HepG2 (cell line): Measurements from ENCODE around the gene STMN3. TPM values are rescaled to one million over a fixed set of nuclear protein-coding genes. Genes with fewer than 3 reads are reported as not detected.
A peak's percentile ranks its signal among the peaks of the same experiment; 100 is the strongest.

ENCODE experiments used
- ARID5B ChIP-seq: IDR thresholded peaks from 2 replicates; pipeline ENCODE4 v1.4.0; 2020; ENCODE audit warnings: mild to moderate bottlenecking, missing genetic modification reagents
- CBX5 ChIP-seq: sonication (generic); formaldehyde crosslinking; IDR thresholded peaks from 2 replicates; pipeline ENCODE4 v1.4.0; 2020; ENCODE audit warnings: missing genetic modification reagents, borderline replicate concordance
- CENPBD1 ChIP-seq: sonication (generic); formaldehyde crosslinking; IDR thresholded peaks from 2 replicates; pipeline ENCODE4 v1.8.0; 2022; ENCODE audit warnings: missing genetic modification reagents, low read depth, mild to moderate bottlenecking, borderline replicate concordance
- DBP ChIP-seq: sonication (generic); formaldehyde crosslinking; IDR thresholded peaks from 2 replicates; pipeline ENCODE4 v1.4.0; 2020; ENCODE audit warnings: missing genetic modification reagents; ENCODE audit errors: not compliant biosample characterization
- HNRNPH1 ChIP-seq: fragments of 200-400 bp; formaldehyde crosslinking; optimal IDR thresholded peaks from 2 replicates; pipeline ENCODE3; 2017; ENCODE audit warnings: mild to moderate bottlenecking, low read depth, low read length
- POGK ChIP-seq: sonication (generic); formaldehyde crosslinking; conservative IDR thresholded peaks from 2 replicates; pipeline ENCODE4 v1.8.0; 2022; ENCODE audit warnings: mild to moderate bottlenecking, moderate library complexity, missing genetic modification reagents
- POLR2AphosphoS5 ChIP-seq: IDR thresholded peaks from 2 replicates; pipeline ENCODE4 v1.6.1; 2012; ENCODE audit warnings: low read depth, low read length
- SIN3A ChIP-seq: IDR thresholded peaks from 2 replicates; pipeline ENCODE4 v1.6.1; 2011; ENCODE audit warnings: low read depth, mild to moderate bottlenecking, control low read depth, low read length, borderline replicate concordance
- TBP ChIP-seq: sonication (generic); formaldehyde crosslinking; IDR thresholded peaks from 2 replicates; pipeline ENCODE4 v1.5.0; 2020; ENCODE audit warnings: missing genetic modification reagents
- ZNF556 ChIP-seq: sonication (generic); formaldehyde crosslinking; IDR thresholded peaks from 2 replicates; pipeline ENCODE4 v1.4.0; 2020; ENCODE audit warnings: mild to moderate bottlenecking, missing genetic modification reagents, borderline replicate concordance
- ZNF569 ChIP-seq: sonication (generic); formaldehyde crosslinking; IDR thresholded peaks from 2 replicates; pipeline ENCODE4 v1.5.0; 2020; ENCODE audit warnings: mild to moderate bottlenecking, missing genetic modification reagents, moderate library complexity, borderline replicate concordance
- ZNF646 ChIP-seq: sonication (generic); formaldehyde crosslinking; IDR thresholded peaks from 2 replicates; pipeline ENCODE4 v1.9.0; 2021; ENCODE audit warnings: mild to moderate bottlenecking, missing genetic modification reagents
- ZNF891 ChIP-seq: sonication (generic); formaldehyde crosslinking; IDR thresholded peaks from 2 replicates; pipeline ENCODE4 v1.5.0; 2020; ENCODE audit warnings: mild to moderate bottlenecking, missing genetic modification reagents
- polyA plus RNA-seq, 8 experiments: library from polyadenylated mRNA; depleted of rRNA in 3 of 8; stranded (reverse) in 7 of 8; unstranded in 1 of 8; fragments of >200 nt; fragmentation: Illumina TruSeq in 4 of 8; extraction: Trizol in 4 of 8; gene quantifications; 2 replicates each; pipeline versions ENCODE4 v1.2.1 to v1.2.3, GENCODE V29; 2011 to 2016; ENCODE audit warnings: low read depth in 4 of 8, missing spikeins in 1 of 8, mixed read lengths in 1 of 8; ENCODE audit not compliant: insufficient read depth in 1 of 8
- total RNA-seq, 5 experiments: library from RNA; depleted of rRNA; stranded (reverse); fragments of >200 nt; fragmentation: Illumina TruSeq; extraction: Trizol; gene quantifications; 2 replicates each; pipeline ENCODE4 v1.2.3, GENCODE V29; 2016; ENCODE audit warnings: low read depth in 1 of 5

STMN3 gene
- total and polyA plus RNA-seq, 2 of the 13 experiments (the other 11 are each of a cell fraction or from before 2014, with no cell fraction given), result 21.0 to 48.3 TPM

DNA sequence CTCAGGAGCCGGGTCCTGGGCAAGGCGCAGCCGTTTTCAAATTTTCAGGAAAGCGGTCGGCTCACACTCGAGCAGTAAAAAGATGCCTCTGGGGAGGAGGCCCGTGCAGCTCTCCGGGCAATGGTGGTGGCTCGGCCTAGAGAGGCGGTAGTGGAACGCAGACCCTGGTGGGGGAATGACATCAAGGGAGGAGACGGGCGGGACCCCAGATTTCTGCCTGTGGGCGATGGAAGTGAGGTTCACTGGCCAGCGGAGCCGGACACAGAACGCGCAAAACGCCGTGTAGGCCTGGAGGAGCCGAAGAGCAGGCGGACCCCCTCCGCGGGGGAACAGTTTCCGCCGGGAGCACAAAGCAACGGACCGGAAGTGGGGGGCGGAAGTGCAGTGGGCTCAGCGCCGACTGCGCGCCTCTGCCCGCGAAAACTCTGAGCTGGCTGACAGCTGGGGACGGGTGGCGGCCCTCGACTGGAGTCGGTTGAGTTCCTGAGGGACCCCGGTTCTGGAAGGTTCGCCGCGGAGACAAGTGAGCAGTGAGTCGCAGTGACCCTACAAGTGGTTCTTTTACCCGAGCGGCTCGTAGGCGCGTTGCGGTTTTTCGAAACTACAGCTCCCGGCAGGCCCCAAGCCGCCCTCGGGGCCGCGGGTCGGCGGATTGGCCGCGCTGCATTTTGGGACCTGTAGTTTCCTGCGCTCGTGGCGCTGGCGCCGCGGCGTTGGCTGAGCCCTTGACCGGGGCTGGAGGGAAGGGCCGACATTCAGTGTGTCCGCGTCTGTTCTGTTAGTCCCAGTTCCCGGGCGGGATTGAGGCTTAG, 4.9 kb upstream of the STMN3 start, which contains the start of gene RTEL1 (continued):
- TF ChIP-seq ZNF891 (CRISPR knock-in tag), result no peak; the same call in 1 of the 2 replicates
- no peak for TF ChIP-seq ZNF646 (CRISPR knock-in tag)
- TF ChIP-seq TBP (CRISPR knock-in tag), result peak; percentile 98
- peak; percentile 80 for TF ChIP-seq CENPBD1 (CRISPR knock-in tag)
- peak; percentile 82; the same call in 1 of the 2 replicates for TF ChIP-seq SIN3A
- peak; percentile 66 for TF ChIP-seq ARID5B
- peak; percentile 96; the same call in 1 of the 2 replicates for TF ChIP-seq ZNF556
- TF ChIP-seq HNRNPH1, result no peak
- peak; percentile 91 for TF ChIP-seq POGK (CRISPR knock-in tag)
- peak; percentile 59; the same call in 1 of the 2 replicates for TF ChIP-seq POLR2AphosphoS5
- TF ChIP-seq ZNF569 (CRISPR knock-in tag), result no peak; the same call in 1 of the 2 replicates
- TF ChIP-seq DBP (CRISPR knock-in tag), result peak; percentile 99
- peak; percentile 96 for TF ChIP-seq CBX5 (CRISPR knock-in tag)
